ENCODE results near the gene KLRF2. TPM values are rescaled to one million over a fixed set of nuclear protein-coding genes. Genes with fewer than 3 reads are reported as not detected.

The KLRF2 gene
- total and polyA plus RNA-seq, 2 of the 8 experiments (the other 6 are each of a cell fraction or from before 2014, with no cell fraction given), result not detected

- no peak for TF ChIP-seq CHD7 (IDR thresholded peaks at IDR 0.05; ENCODE audit: insufficient replicate concordance, low read length)
- no peak for TF ChIP-seq JUND (IDR thresholded peaks at IDR 0.05; ENCODE audit: low read length)
- TF ChIP-seq TEAD4 (IDR thresholded peaks at IDR 0.05; ENCODE audit: low read depth, low read length), result no peak
- TF ChIP-seq CEBPB (IDR thresholded peaks at IDR 0.05; ENCODE audit: low read depth, low read length), result no peak
- no peak for TF ChIP-seq EGR1 (IDR thresholded peaks at IDR 0.05; ENCODE audit: borderline replicate concordance, low read depth, low read length)
- TF ChIP-seq TAF7 (optimal IDR thresholded peaks at IDR 0.05; ENCODE audit: borderline replicate concordance, low read depth, low read length), result no peak
- no peak for TF ChIP-seq CHD1 (IDR thresholded peaks at IDR 0.05; ENCODE audit: low read depth, low read length)
Measured at GRCh38 chr12:9867531-9867930, 13.8 kb upstream of the KLRF2 start (continued).
